ACC112 (cell line): ENCODE data around the gene ZYG11B.
"Not testable (repeated sequence)": the region's sequence is repeated elsewhere in the genome, so short reads cannot be mapped to it uniquely, and the experiment has no call there.

Source experiments
- H2AFZ ChIP-seq: fragments of 200-600 bp; sonication (generic); one replicate; pipeline ENCODE4 v1.6.0; 2017; ENCODE audit warnings: antibody characterized with exemption, low read length; ENCODE audit not compliant: unreplicated experiment
- H3K27ac ChIP-seq: fragments of 200-600 bp; sonication (generic); 2 replicates; pipeline ENCODE4 v1.5.1; 2014; ENCODE audit warnings: low read depth, mild to moderate bottlenecking, antibody characterized with exemption, low read length, moderate library complexity
- H3K27me3 ChIP-seq: fragments of 200-600 bp; sonication (generic); 2 replicates; pipeline ENCODE4 v1.6.1; 2014; ENCODE audit warnings: mild to moderate bottlenecking, antibody characterized with exemption, low read length, moderate library complexity, mixed read lengths; ENCODE audit not compliant: insufficient read depth
- H3K36me3 ChIP-seq: fragments of 200-600 bp; sonication (generic); 2 replicates; pipeline ENCODE4 v1.6.1; 2016; ENCODE audit warnings: mild to moderate bottlenecking, antibody characterized with exemption, low read length, moderate library complexity, mixed read lengths; ENCODE audit not compliant: insufficient read depth
- H3K4me1 ChIP-seq: fragments of 200-600 bp; sonication (generic); one replicate; pipeline ENCODE4 v1.6.1; 2016; ENCODE audit warnings: low read length, mixed read lengths; ENCODE audit not compliant: insufficient read depth, unreplicated experiment, control insufficient read depth
- H3K4me3 ChIP-seq: fragments of 200-600 bp; sonication (generic); 2 replicates; pipeline ENCODE4 v1.5.1; 2014; ENCODE audit warnings: mild to moderate bottlenecking, low read depth, low read length
- H3K79me2 ChIP-seq: fragments of 200-600 bp; sonication (generic); one replicate; pipeline ENCODE4 v1.6.0; 2016; ENCODE audit warnings: low read length; ENCODE audit not compliant: control insufficient read depth, unreplicated experiment, insufficient read depth

ZYG11B gene

DNA sequence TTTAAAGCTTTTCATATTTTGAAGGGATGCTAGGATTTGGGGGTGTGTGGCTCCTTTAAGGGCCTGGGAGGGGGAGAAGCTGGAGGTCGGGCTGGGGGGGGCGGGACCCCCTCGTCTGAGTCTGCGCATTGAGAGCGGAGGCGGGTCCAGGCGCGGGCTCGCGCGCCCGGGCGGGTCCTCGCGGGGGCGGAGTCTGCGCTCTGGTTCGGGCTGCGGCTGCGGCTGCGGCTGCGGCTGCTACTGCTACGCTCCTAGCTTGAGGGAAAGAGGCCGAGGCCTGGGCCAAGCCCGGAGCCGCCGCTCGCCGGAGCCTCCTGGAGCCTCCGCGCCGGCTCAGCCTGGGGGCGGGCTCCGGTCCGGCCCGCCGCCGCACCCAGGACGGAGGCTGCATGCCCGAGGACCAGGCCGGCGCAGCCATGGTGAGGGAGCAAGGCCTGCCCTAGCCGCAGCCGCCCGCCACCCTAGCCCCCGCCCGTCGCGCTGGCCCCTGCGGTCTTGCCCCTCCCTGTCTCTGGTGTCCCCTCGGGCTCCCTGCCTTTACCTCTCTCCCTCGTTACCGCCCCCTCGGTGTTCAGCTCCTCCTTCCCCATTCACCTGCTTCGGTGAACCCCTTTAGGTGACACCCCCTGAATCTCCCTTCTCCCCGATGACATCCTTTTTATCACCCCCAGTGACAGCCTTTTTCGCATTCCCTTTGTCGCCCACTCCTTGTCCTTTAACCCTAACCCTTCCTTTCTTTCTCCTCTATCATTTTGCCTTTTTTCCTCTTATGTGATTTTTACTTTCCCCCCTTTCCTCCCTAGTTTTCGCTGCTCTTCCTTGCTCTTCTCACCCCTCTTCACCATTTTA lies at the start of gene ZYG11B:
ZYG11B (plus strand) TSS at position 189 of the 849 bp plus-strand sequence; CDS start at position 390, 201 bp downstream.
- H2AFZ ChIP-seq, result peak within 1 kb of the TSS; percentile 99
- peaks cover 3% of the 10 kb centered on the region for H3K4me1 ChIP-seq
- H3K27ac ChIP-seq, result no peak within 1 kb of the TSS
- H3K79me2 ChIP-seq, result peaks cover 40% of the 10 kb centered on the region
- H3K4me3 ChIP-seq, result peak within 1 kb of the TSS; percentile 95
- H3K36me3 ChIP-seq, result no peaks in the 10 kb centered on the region
- H3K27me3 ChIP-seq, result no peaks in the 10 kb centered on the region

DNA sequence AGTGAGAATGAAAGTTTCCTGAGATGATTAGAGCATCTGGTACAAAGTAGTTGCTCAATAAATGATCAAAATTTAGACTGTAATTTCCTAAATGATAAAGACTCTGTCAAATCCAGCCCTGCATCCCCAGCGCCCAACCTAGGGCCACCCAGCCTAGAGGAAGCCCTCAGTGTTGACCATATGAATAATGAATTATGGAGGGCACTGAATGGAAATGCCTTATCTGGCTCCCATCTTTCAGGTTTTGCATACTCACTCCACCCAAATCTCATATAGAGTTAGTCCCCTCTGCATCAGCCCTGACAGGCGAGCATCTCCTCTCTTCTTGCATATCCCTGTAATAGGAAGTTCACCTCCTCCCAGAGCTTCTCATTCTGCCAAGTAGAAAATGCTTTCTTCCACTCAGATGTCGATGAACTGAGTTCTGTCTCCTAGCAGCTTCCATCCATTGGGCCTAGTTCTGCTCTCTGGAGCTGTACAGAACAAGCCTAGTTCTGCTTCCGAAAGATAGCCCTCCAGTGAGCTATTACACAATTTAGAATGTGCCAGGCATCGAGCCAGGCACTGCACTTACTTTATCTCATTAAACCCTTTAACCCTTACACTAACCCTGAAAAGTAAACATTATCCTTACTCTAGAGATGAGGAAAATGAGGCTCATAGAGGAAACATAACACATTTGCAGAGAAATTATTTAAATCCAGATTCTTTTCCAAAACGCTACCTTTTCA lies 49.0 kb upstream of the ZYG11B start:
- no peaks in the 10 kb centered on the region for H3K36me3 ChIP-seq
- H3K27ac ChIP-seq, result no peak overlapping the region
- H3K4me3 ChIP-seq, result no peak overlapping the region
- H3K4me1 ChIP-seq, result peaks cover 5% of the 10 kb centered on the region
- H3K27me3 ChIP-seq, result no peaks in the 10 kb centered on the region
- H3K79me2 ChIP-seq, result no peaks in the 10 kb centered on the region
- H2AFZ ChIP-seq, result no peak overlapping the region

DNA sequence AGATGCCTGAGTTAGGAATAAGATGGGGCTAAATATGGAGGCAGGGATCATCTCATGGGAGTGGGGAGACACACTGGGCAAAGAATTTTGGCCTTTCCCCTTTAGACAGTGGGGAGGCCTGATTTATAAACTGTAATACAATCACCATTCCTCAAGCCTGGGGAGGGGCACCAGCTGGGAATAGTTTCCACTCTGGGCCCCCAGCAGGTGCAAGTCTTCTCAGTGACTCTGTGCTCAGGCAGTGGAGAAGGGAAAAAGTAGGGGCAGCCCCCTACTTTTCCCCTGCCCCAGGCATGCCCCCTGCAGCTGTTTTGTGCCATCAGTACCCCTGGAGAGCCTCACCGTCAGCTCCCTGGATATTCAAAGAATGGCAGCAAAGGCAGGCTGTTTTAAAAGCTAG lies 47.2 kb upstream of the ZYG11B start:
- Histone ChIP-seq H3K27ac (no peak overlapping the region), H3K79me2 (no peaks in the 10 kb centered on the region), H3K27me3 (no peaks in the 10 kb centered on the region), H3K4me3 (no peak overlapping the region), H3K36me3 (no peaks in the 10 kb centered on the region), H2AFZ (no peak overlapping the region), H3K4me1 (peaks cover 5% of the 10 kb centered on the region)

DNA sequence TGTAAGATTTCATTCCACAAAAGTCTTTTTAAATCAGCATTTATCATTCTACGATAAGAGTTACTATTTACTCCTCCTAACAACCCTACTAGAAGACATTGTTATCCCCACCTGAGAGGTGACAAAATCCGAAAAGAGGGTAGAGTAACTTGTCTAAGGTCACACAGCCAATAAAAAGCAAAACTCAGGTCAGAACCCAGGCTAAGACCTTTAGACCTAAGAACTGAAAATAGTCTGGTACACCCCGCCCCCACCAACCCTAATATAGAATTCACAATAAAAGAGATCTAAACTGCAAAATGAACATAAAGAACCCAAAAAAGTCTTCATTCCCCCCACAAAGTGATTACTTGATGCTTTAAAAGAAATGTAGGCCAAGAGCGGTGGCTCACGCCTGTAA lies 46.8 kb upstream of the ZYG11B start:
- Histone ChIP-seq H3K36me3 (no peaks in the 10 kb centered on the region), H3K79me2 (no peaks in the 10 kb centered on the region), H3K27ac (no peak overlapping the region), H3K27me3 (no peaks in the 10 kb centered on the region), H2AFZ (no peak overlapping the region), H3K4me1 (peaks cover 4% of the 10 kb centered on the region), H3K4me3 (no peak overlapping the region)

DNA sequence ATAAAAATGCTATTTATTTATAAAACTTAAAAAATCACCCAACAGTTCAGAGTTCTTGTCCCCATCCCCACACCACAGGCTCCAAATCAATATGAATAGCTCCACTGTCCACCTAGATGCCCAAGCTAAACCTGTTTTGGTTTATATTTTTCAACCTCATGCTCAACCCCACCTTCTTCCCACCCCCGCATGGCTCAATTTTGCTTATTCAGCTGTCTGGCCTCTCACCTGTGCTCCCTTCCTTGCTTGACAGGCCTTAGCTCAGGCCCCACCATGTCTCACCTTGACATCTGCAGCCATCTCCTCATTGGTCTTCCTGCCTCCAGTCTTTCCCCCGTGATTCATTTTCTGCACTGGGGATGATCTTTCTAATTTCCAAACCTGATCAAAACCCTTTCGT lies 45.9 kb upstream of the ZYG11B start:
- Histone ChIP-seq H3K36me3 (0 out of 2 replicates have a peak, but pooled peaks cover 5% of the 10 kb centered on the region), H2AFZ (no peak overlapping the region), H3K27ac (no peak overlapping the region), H3K79me2 (no peaks in the 10 kb centered on the region), H3K4me1 (no peaks in the 10 kb centered on the region), H3K27me3 (no peaks in the 10 kb centered on the region), H3K4me3 (no peak overlapping the region)

DNA sequence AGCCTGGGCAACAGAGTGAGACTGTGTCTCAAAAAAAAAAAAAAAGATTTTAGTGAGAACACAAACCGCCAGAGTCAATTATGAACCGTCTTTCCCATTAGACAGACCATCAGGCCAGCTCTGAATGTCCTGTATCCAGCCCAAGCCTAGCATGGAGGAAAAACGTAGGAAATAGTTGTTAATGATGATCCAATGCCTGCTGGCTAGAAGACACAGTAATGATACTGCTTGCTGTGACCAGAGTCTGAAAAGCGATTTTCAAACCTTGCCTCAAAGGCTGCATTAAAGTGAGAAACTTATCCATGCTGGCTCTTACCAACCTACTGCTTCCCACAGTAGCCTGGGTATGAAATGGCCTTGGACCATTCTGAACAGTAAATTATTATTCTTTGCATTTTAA lies 45.1 kb upstream of the ZYG11B start:
- Histone ChIP-seq H3K4me3 (no peak overlapping the region), H3K4me1 (no peaks in the 10 kb centered on the region), H3K27me3 (no peaks in the 10 kb centered on the region), H3K36me3 (0 out of 2 replicates have a peak, but pooled peaks cover 5% of the 10 kb centered on the region), H3K79me2 (no peaks in the 10 kb centered on the region), H3K27ac (no peak overlapping the region), H2AFZ (no peak overlapping the region)

DNA sequence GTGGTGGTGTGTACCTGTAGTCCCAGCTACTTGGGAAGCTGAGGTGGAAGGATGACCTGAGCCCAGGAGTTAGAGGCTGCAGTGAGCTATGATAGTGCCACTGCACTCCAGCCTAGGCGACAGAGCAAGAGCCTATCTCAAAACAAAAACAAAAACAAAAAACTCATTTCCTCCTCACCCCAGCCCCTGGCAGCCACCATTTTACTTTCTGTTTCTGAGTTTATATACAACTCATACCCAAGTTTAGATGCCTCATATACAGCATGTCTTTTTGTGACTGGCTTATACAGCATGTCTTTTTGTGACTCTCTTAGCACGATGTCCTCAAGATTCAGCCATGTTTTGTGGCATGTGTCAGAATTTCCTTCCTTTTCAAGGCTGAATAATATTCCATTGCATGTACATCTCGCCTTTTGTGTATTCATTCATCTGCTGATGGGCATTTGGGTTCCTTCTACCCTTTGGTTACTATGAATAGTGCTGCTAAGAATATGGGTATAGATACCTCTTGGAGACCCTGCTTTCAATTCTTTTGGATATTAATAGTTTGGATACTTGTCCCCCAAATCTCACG lies 42.8 kb upstream of the ZYG11B start:
- no peaks in the 10 kb centered on the region for H3K27me3 ChIP-seq
- no peaks in the 10 kb centered on the region for H3K4me1 ChIP-seq
- no peak overlapping the region for H2AFZ ChIP-seq
- H3K36me3 ChIP-seq, result peaks cover 21% of the 10 kb centered on the region; the same call in 1 of the 2 replicates
- H3K4me3 ChIP-seq, result no peak overlapping the region
- H3K27ac ChIP-seq, result no peak overlapping the region
- no peaks in the 10 kb centered on the region for H3K79me2 ChIP-seq

DNA sequence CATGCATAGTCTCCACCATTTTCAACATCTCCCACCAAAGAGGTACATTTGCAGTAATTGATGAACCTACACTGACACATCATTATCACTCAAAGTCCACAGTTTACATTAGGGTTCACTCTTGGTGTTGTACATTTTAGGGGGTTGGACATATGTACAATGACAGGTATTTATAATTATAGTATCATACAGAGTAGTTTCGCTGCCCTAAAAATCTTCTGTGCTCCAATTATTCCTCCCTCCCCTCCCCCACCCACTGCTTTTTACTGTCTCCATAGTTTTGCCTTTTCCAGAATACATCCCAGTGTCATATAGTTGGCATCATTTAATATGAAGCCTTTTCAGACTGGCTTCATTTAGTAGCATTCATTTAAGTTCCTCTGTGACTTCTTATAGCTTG lies 41.7 kb upstream of the ZYG11B start:
- H2AFZ ChIP-seq, result no peak overlapping the region
- no peak overlapping the region for H3K27ac ChIP-seq
- no peaks in the 10 kb centered on the region for H3K4me1 ChIP-seq
- H3K36me3 ChIP-seq, result peaks cover 21% of the 10 kb centered on the region; the same call in 1 of the 2 replicates
- H3K79me2 ChIP-seq, result no peaks in the 10 kb centered on the region
- no peaks in the 10 kb centered on the region for H3K27me3 ChIP-seq
- no peak overlapping the region for H3K4me3 ChIP-seq

DNA sequence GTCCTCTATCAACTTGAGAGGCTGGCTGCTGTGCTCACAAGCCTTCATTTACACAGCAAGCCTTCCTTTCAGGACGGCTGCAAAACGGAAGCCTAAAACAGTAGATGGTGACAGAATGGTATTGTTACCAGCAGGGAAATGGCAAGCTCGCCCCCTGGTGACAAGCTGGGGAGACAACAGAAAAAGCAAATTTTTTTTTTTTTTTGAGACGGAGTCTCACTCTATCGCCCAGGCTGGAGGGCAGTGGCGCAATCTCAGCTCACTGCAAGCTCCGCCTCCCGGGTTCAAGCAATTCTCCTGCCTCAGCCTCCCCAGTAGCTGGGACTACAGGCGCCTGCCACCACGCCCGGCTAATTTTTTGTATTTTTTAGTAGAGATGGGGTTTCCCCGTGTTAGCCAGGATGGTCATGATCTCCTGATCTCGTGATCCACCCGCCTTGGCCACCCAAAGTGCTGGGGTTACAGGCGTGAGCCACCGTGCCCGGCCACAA lies 39.9 kb upstream of the ZYG11B start:
- H3K4me3 ChIP-seq, H3K4me1 ChIP-seq, H3K27ac ChIP-seq, H2AFZ ChIP-seq, H3K79me2 ChIP-seq, H3K27me3 ChIP-seq: not testable (repeated sequence)
- peaks cover 21% of the 10 kb centered on the region; the same call in 1 of the 2 replicates for H3K36me3 ChIP-seq

DNA sequence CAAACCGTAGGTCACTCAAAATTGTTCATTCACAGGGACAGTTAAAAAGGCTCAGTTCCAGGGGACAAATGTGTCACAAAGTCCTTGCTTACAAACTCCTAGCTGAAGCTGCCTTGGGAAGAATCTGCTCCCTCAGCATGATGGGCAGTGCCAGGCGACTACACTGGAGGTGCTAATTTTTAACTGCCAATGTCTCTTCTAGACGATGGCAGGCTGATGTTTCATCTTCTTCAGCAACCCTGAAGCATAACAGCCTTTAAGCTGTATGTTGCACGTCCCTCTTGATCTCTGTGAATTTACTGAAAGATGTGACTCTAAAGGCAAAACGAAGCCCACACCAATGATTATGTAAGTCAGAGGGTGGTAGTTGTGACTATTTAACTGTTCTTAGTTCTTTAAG lies 39.4 kb upstream of the ZYG11B start:
- Histone ChIP-seq H3K36me3 (peaks cover 21% of the 10 kb centered on the region; the same call in 1 of the 2 replicates), H2AFZ (no peak overlapping the region), H3K4me3 (no peak overlapping the region), H3K79me2 (peaks cover 2% of the 10 kb centered on the region), H3K27me3 (no peaks in the 10 kb centered on the region), H3K4me1 (peaks cover 3% of the 10 kb centered on the region), H3K27ac (no peak overlapping the region)
